Measurements from ENCODE around the gene HOXD12.

The HOXD12 gene

DNA sequence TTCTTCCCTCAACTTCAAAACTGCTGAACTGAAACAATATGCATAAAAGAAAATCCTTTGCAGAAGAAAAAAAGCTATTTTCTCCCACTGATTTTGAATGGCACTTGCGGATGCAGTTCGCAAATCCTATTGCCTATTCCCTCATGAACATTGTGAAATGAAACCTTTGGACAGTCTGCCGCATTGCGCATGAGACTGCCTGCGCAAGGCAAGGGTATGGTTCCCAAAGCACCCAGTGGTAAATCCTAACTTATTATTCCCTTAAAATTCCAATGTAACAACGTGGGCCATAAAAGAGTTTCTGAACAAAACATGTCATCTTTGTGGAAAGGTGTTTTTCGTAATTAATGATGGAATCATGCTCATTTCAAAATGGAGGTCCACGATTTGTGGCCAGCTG lies 38.3 kb downstream of the HOXD12 start:
- 78% methylated on average over 4 of the region's 8 CpGs for WGBS
- Histone ChIP-seq H3K36me3 (ENCODE audit: control insufficient read depth in 1 of 2, insufficient read depth in 2 of 2, low read depth in 1 of 2, low read length in 2 of 2) (no peaks in the 10 kb centered on the region), H2AK5ac (ENCODE audit: low read length, severe bottlenecking) (no peak overlapping the region), H4K91ac (ENCODE audit: low read length) (no peak overlapping the region), H2BK12ac (ENCODE audit: low read length in 2 of 2) (no peak overlapping the region), H3K4ac (ENCODE audit: low read depth in 1 of 2, low read length in 2 of 2) (no peak overlapping the region), H3K79me1 (replicated peaks; ENCODE audit: low read length, poor library complexity, severe bottlenecking) (peaks cover 6% of the 10 kb centered on the region), H3K9me3 (ENCODE audit: control insufficient read depth, low read length) (no peaks in the 10 kb centered on the region), H2BK120ac (ENCODE audit: low read depth, low read length) (no peak overlapping the region), H3K27ac (ENCODE audit: low read length, poor library complexity, severe bottlenecking) (no peak overlapping the region), H3K4me2 (ENCODE audit: low read length, poor library complexity, severe bottlenecking) (no peak overlapping the region), H2AFZ (ENCODE audit: low read depth, low read length) (no peak overlapping the region), H4K8ac (ENCODE audit: low read length) (no peak overlapping the region), H2BK15ac (ENCODE audit: low read depth, poor library complexity, severe bottlenecking) (no peak overlapping the region), H3K14ac (ENCODE audit: low read length in 2 of 2) (no peak overlapping the region), H3K4me3 (ENCODE audit: insufficient read depth in 1 of 2, low read depth in 1 of 2, low read length in 2 of 2) (peak overlapping the region in 1 of 2 experiments; percentile 86), H3K23ac (ENCODE audit: low read length in 2 of 2) (no peak overlapping the region), H3K9ac (ENCODE audit: low read length) (peak overlapping the region; percentile 96), H2BK5ac (ENCODE audit: low read depth, low read length, poor library complexity, severe bottlenecking) (no peak overlapping the region), H3K4me1 (ENCODE audit: control insufficient read depth, insufficient read depth, low read depth, low read length) (peaks cover 15% of the 10 kb centered on the region), H3K18ac (ENCODE audit: low read depth in 1 of 2, low read length in 2 of 2) (no peak overlapping the region), H3K27me3 (ENCODE audit: control insufficient read depth in 1 of 2, insufficient read depth in 1 of 2, low read length in 2 of 2) (peaks cover 0 to 67% of the 10 kb centered on the region in 2 experiments)
- no peak for DNase-seq

DNA sequence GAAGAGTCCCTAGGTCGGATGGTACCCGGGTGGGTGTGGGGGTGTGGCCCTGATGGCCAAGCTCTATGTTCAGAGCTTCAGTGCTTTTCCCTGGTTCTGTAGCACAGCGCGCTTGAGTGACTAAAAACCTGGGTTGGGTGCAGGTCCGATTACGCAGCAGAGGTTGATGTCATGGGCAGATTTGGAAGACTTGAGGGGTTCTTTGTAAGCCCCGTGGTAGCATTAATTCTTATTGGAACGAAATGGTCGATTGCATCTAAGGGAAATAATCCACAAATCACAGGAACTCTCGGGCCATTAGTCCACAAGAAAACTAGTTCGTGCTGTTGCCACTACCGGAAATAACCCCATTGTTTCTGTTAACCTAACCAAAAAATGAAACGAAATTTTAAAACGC lies 38.9 kb downstream of the HOXD12 start:
- 66% methylated on average over 14 of the region's 14 CpGs for WGBS
- Histone ChIP-seq H3K4me3 (ENCODE audit: insufficient read depth in 1 of 2, low read depth in 1 of 2, low read length in 2 of 2) (peak overlapping the region; percentile 14 to 86), H3K27me3 (ENCODE audit: control insufficient read depth in 1 of 2, insufficient read depth in 1 of 2, low read length in 2 of 2) (peaks cover 0 to 67% of the 10 kb centered on the region in 2 experiments), H3K9ac (ENCODE audit: low read length) (peak overlapping the region; percentile 96), H3K14ac (ENCODE audit: low read length in 2 of 2) (no peak overlapping the region), H2AFZ (ENCODE audit: low read depth, low read length) (no peak overlapping the region), H3K36me3 (ENCODE audit: control insufficient read depth in 1 of 2, insufficient read depth in 2 of 2, low read depth in 1 of 2, low read length in 2 of 2) (no peaks in the 10 kb centered on the region), H3K79me1 (replicated peaks; ENCODE audit: low read length, poor library complexity, severe bottlenecking) (peaks cover 9% of the 10 kb centered on the region), H2AK5ac (ENCODE audit: low read length, severe bottlenecking) (no peak overlapping the region), H3K4ac (ENCODE audit: low read depth in 1 of 2, low read length in 2 of 2) (no peak overlapping the region), H3K4me1 (ENCODE audit: control insufficient read depth, insufficient read depth, low read depth, low read length) (peaks cover 15% of the 10 kb centered on the region), H3K23ac (ENCODE audit: low read length in 2 of 2) (no peak overlapping the region), H2BK12ac (ENCODE audit: low read length in 2 of 2) (no peak overlapping the region), H3K9me3 (ENCODE audit: control insufficient read depth, low read length) (no peaks in the 10 kb centered on the region), H3K18ac (ENCODE audit: low read depth in 1 of 2, low read length in 2 of 2) (no peak overlapping the region), H2BK120ac (ENCODE audit: low read depth, low read length) (no peak overlapping the region), H3K4me2 (ENCODE audit: low read length, poor library complexity, severe bottlenecking) (peak overlapping the region; percentile 23), H2BK5ac (ENCODE audit: low read depth, low read length, poor library complexity, severe bottlenecking) (no peak overlapping the region), H4K8ac (ENCODE audit: low read length) (no peak overlapping the region), H2BK15ac (ENCODE audit: low read depth, poor library complexity, severe bottlenecking) (no peak overlapping the region), H3K27ac (ENCODE audit: low read length, poor library complexity, severe bottlenecking) (no peak overlapping the region), H4K91ac (ENCODE audit: low read length) (no peak overlapping the region)
- DNase-seq: no peak

DNA sequence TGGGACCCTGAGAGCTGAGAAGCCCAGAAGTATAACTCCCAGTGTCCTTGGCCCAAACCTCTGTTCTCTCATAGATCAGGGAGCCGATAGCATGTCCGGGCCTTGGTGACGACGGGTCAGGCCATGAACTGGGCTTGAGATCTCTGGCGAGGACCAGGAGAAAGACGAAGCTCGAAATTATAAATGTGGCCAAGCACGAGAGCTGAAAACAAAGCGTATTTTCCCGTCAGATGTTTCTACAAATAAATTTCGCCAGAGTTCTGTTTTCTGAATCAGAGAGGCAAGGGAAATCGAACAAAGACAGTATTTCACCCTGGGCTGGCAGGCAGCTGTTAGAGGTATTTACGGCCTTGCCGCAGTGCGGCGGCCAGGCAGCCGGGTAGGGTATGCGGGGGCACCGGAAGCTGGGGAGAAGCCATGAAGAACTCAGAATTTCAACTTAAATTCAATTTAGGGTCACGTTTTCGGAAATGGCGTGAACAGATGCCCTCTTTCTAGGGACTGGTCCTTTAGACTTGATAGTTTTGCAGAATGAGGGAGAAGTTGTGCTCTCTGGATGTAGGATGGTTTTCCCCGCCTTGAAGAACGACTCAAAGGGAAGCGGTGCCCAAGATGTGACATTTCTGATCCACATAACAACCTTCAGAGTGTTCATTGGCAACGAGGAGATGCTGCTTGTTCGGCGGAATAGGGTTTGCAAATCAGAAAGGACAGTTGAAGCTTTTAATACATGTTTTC lies 39.5 kb downstream of the HOXD12 start:
- Histone ChIP-seq H3K14ac (ENCODE audit: low read length in 2 of 2) (no peak overlapping the region), H4K91ac (ENCODE audit: low read length) (no peak overlapping the region), H3K4me3 (ENCODE audit: insufficient read depth in 1 of 2, low read depth in 1 of 2, low read length in 2 of 2) (peak overlapping the region in 1 of 2 experiments; percentile 86), H3K9me3 (ENCODE audit: control insufficient read depth, low read length) (no peaks in the 10 kb centered on the region), H3K23ac (ENCODE audit: low read length in 2 of 2) (no peak overlapping the region), H3K27ac (ENCODE audit: low read length, poor library complexity, severe bottlenecking) (no peak overlapping the region), H4K8ac (ENCODE audit: low read length) (no peak overlapping the region), H2BK15ac (ENCODE audit: low read depth, poor library complexity, severe bottlenecking) (no peak overlapping the region), H3K4me1 (ENCODE audit: control insufficient read depth, insufficient read depth, low read depth, low read length) (peaks cover 15% of the 10 kb centered on the region), H3K4ac (ENCODE audit: low read depth in 1 of 2, low read length in 2 of 2) (no peak overlapping the region), H2AK5ac (ENCODE audit: low read length, severe bottlenecking) (no peak overlapping the region), H3K18ac (ENCODE audit: low read depth in 1 of 2, low read length in 2 of 2) (no peak overlapping the region), H2AFZ (ENCODE audit: low read depth, low read length) (no peak overlapping the region), H3K27me3 (ENCODE audit: control insufficient read depth in 1 of 2, insufficient read depth in 1 of 2, low read length in 2 of 2) (peaks cover 0 to 64% of the 10 kb centered on the region in 2 experiments), H3K79me1 (replicated peaks; ENCODE audit: low read length, poor library complexity, severe bottlenecking) (peaks cover 9% of the 10 kb centered on the region), H2BK5ac (ENCODE audit: low read depth, low read length, poor library complexity, severe bottlenecking) (no peak overlapping the region), H3K4me2 (ENCODE audit: low read length, poor library complexity, severe bottlenecking) (peak overlapping the region; percentile 15), H2BK12ac (ENCODE audit: low read length in 2 of 2) (no peak overlapping the region), H3K9ac (ENCODE audit: low read length) (peak overlapping the region; percentile 96), H3K36me3 (ENCODE audit: control insufficient read depth in 1 of 2, insufficient read depth in 2 of 2, low read depth in 1 of 2, low read length in 2 of 2) (no peaks in the 10 kb centered on the region), H2BK120ac (ENCODE audit: low read depth, low read length) (no peak overlapping the region)
- 67% methylated on average over 28 of the region's 28 CpGs for WGBS
- no peak for DNase-seq

DNA sequence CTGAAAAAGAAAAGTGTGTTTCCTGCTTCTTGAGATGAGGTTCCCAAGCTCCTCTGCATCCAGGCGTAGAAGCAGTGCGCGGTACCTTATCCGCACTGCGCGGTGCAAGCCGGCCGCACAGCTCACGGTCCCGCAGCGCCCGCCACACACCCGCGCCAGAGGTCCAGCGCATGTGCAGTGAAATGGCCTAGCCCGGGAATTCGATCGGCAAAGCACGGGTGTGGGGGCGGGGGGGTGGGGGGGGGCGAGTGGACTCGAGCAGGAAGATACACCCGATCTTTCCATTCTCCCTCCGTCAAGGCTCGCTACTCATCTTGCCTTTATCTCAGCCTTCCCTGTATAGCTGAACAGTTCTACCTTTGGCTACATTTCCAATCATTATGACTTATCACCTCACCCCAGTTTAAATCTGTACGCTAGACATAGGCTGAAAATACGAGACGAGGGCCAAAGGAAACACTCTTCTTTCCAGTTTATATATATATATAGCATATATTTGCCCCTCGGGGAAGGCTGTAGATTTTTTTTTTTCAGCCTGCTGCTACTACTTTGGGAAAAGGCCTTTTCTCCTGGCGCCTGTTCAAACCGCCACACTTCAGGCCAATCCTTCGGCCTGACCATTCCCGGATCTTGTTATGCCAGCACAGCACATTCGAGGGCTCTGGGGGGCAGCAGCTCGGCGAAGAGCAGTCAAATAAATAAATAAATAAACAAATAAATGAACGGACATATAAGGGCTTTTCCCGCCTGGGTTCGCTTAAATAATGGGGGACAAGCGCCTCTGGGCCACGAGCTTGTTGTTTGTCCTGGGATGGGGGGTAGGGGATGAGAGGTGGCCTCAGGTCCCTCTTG lies 40.3 kb downstream of the HOXD12 start:
- Histone ChIP-seq H2BK12ac (ENCODE audit: low read length in 2 of 2) (no peak overlapping the region), H2BK120ac (ENCODE audit: low read depth, low read length) (no peak overlapping the region), H2AFZ (ENCODE audit: low read depth, low read length) (no peak overlapping the region), H3K4me2 (ENCODE audit: low read length, poor library complexity, severe bottlenecking) (peak overlapping the region; percentile 92), H4K91ac (ENCODE audit: low read length) (no peak overlapping the region), H3K9me3 (ENCODE audit: control insufficient read depth, low read length) (no peaks in the 10 kb centered on the region), H3K36me3 (ENCODE audit: control insufficient read depth in 1 of 2, insufficient read depth in 2 of 2, low read depth in 1 of 2, low read length in 2 of 2) (no peaks in the 10 kb centered on the region), H4K8ac (ENCODE audit: low read length) (no peak overlapping the region), H3K79me1 (replicated peaks; ENCODE audit: low read length, poor library complexity, severe bottlenecking) (peaks cover 9% of the 10 kb centered on the region), H3K18ac (ENCODE audit: low read depth in 1 of 2, low read length in 2 of 2) (no peak overlapping the region), H3K4me1 (ENCODE audit: control insufficient read depth, insufficient read depth, low read depth, low read length) (peaks cover 15% of the 10 kb centered on the region), H3K27me3 (ENCODE audit: control insufficient read depth in 1 of 2, insufficient read depth in 1 of 2, low read length in 2 of 2) (peaks cover 0 to 61% of the 10 kb centered on the region in 2 experiments), H3K27ac (ENCODE audit: low read length, poor library complexity, severe bottlenecking) (no peak overlapping the region), H2BK15ac (ENCODE audit: low read depth, poor library complexity, severe bottlenecking) (no peak overlapping the region), H3K14ac (ENCODE audit: low read length in 2 of 2) (no peak overlapping the region), H3K4ac (ENCODE audit: low read depth in 1 of 2, low read length in 2 of 2) (no peak overlapping the region), H3K9ac (ENCODE audit: low read length) (peak overlapping the region; percentile 96), H2BK5ac (ENCODE audit: low read depth, low read length, poor library complexity, severe bottlenecking) (no peak overlapping the region), H3K4me3 (ENCODE audit: insufficient read depth in 1 of 2, low read depth in 1 of 2, low read length in 2 of 2) (peak overlapping the region; percentile 20 to 86), H2AK5ac (ENCODE audit: low read length, severe bottlenecking) (no peak overlapping the region), H3K23ac (ENCODE audit: low read length in 2 of 2) (no peak overlapping the region)
- 70% methylated on average over 29 of the region's 41 CpGs for WGBS
- no peak for DNase-seq
